Measurements from ENCODE around the gene BMPR1B. TPM values are rescaled to one million over a fixed set of nuclear protein-coding genes. Genes with fewer than 3 reads are reported as not detected.

Gene BMPR1B
- total RNA-seq, 1 donor, result 4.3 TPM

- DNase-seq (ENCODE audit: low read depth), result no peak
- H3K4me3 ChIP-seq (ENCODE audit: low read depth, low read length), result no peak overlapping the region
- no peak for TF ChIP-seq CTCF (IDR thresholded peaks at IDR 0.05; ENCODE audit: insufficient read depth, low read depth, low read length)
These were observed 210.7 kb downstream of the BMPR1B start for GRCh38 chr4:94968493-94968892.

GRCh38 chr4:94970650-94971049, 212.9 kb downstream of the BMPR1B start:
- no peak for DNase-seq (ENCODE audit: low read depth)
- H3K4me3 ChIP-seq (ENCODE audit: low read depth, low read length), result no peak overlapping the region
- no peak for TF ChIP-seq CTCF (IDR thresholded peaks at IDR 0.05; ENCODE audit: insufficient read depth, low read depth, low read length)

- H3K4me3 ChIP-seq (ENCODE audit: low read depth, low read length), result no peak overlapping the region
- TF ChIP-seq CTCF (IDR thresholded peaks at IDR 0.05; ENCODE audit: insufficient read depth, low read depth, low read length), result no peak
These were observed 217.0 kb downstream of the BMPR1B start for GRCh38 chr4:94974773-94975172.

GRCh38 chr4:94976371-94977011, 218.7 kb downstream of the BMPR1B start:
- DNase-seq (ENCODE audit: low read depth), result peak; percentile 39
- no peak for TF ChIP-seq CTCF (IDR thresholded peaks at IDR 0.05; ENCODE audit: insufficient read depth, low read depth, low read length)
- no peak overlapping the region for H3K4me3 ChIP-seq (ENCODE audit: low read depth, low read length)

More at GRCh38 chr4:94974773-94975172, 217.0 kb downstream of the BMPR1B start:
- DNase-seq (ENCODE audit: low read depth), result no peak

GRCh38 chr4:94978904-94979303, 221.1 kb downstream of the BMPR1B start:
- TF ChIP-seq CTCF (IDR thresholded peaks at IDR 0.05; ENCODE audit: insufficient read depth, low read depth, low read length), result no peak
- DNase-seq (ENCODE audit: low read depth), result no peak
- H3K4me3 ChIP-seq (ENCODE audit: low read depth, low read length), result no peak overlapping the region

- no peak for DNase-seq (ENCODE audit: low read depth)
- no peak overlapping the region for H3K4me3 ChIP-seq (ENCODE audit: low read depth, low read length)
- TF ChIP-seq CTCF (IDR thresholded peaks at IDR 0.05; ENCODE audit: insufficient read depth, low read depth, low read length), result no peak
These were observed 221.9 kb downstream of the BMPR1B start for GRCh38 chr4:94979621-94980020.
